ENCODE data around the gene CEBPA.
"Not testable (repeated sequence)": the region's sequence is repeated elsewhere in the genome, so short reads cannot be mapped to it uniquely, and the experiment has no call there.

CEBPA gene

DNA sequence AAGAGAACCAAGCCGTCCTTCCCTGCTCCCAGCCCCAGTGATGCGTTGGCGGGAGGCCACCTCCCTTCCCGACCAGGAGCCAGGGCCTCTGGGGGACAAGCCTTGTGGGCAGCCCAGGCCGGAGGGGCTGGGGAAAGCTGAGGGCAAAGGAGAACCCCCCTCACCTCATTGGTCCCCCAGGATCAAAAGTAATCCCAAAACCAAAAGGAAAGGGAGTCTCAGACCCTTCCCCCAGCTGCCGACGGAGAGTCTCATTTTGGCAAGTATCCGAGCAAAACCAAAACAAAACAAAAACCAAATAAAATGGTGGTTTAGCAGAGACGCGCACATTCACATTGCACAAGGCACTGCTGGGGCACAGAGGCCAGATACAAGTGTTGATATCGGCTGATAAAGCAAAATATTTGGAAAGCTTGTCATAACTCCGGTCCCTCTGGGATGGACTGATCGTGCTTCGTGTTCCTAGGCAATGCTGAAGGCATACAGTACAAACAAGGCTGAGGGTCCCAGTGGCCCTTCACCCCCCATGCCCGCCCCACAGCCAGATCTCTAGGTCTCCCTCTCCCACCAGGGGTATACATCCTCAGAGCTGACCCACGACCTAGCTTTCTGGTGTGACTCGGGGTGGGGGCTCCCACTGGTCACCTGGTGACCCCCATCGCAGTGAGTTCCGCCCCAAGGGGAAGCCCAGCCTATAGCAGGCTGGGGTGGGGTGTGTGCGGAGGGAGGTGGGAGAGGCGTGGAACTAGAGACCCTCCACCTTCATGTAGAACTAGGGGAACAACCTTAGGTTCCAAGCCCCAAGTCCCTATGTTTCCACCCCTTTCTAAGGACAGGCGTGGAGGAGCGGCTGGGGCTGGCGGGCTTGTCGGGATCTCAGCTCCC, 2.1 kb downstream of the CEBPA start:
- DNase-seq (ENCODE audit: low read depth): no peak

DNA sequence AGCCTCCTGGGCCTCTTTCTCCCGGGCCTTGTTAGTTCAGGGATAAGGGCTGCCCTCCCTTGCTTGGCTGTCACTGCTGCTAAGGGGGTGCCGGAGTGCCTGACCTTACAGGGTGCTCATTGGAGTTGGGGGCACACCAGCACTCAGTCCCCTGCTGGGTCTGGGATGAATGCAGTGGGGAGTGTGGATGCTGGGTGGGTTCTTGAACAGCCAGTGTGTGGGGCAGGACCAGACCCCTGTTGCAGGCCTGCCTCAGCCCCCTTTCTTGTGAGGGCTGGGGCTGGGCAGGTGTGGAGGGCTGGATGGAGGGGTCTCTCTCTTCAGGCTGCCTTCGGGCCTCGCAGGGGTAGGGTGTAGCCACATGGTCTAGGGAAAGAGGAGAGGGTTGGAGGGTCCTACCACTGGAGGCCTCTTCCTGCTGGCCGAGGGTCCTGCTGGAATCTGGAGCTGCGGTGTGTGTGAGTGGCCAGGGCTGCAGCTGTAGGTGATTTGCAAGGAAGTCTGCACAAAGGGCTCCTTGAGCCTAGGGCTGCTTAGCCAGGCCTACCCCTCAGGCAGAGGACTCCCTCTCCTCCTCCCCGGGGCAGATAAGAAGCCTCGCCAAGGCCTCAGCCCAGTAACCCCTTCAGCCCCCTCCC, 3.2 kb downstream of the CEBPA start:
- no peak for DNase-seq (ENCODE audit: low read depth)

DNA sequence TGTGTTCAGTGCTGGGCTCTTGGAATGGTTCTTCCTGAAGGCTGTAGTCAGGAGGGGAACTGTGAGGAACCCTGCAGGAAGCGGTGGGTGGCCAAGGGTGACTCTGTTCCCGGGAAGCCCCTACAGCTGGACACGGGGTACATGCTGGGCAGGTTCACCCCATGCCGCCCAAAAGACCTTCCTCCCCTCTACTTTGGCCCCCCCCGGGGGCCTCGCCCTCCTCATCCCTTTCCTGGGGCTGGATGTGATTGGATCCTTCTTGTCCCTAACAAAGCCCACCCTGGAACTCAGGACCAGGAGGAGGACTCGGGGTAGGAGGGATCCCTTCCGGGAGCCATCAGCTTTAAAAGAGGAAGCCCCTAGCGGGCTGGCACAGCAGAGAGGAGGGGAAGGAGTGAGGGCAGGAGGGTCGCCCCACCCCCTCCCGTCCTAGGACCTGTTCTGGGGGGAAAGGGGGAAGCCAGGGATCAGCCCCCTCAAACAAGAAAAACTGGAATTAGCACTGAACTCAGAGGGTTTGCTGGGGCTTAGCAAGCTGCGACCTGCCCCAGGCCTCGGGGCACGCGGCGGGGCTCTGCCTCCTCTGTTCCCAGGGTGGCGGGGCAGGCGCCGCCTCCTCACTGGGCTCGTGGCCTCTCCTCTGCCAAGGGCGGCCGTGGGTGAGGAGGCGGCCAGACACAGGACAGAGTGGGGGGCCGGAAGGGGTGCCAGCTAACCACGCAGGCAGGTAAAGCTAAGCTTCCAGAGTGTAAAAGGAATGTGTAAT, 4.0 kb downstream of the CEBPA start:
- DNase-seq (ENCODE audit: low read depth): no peak

DNA sequence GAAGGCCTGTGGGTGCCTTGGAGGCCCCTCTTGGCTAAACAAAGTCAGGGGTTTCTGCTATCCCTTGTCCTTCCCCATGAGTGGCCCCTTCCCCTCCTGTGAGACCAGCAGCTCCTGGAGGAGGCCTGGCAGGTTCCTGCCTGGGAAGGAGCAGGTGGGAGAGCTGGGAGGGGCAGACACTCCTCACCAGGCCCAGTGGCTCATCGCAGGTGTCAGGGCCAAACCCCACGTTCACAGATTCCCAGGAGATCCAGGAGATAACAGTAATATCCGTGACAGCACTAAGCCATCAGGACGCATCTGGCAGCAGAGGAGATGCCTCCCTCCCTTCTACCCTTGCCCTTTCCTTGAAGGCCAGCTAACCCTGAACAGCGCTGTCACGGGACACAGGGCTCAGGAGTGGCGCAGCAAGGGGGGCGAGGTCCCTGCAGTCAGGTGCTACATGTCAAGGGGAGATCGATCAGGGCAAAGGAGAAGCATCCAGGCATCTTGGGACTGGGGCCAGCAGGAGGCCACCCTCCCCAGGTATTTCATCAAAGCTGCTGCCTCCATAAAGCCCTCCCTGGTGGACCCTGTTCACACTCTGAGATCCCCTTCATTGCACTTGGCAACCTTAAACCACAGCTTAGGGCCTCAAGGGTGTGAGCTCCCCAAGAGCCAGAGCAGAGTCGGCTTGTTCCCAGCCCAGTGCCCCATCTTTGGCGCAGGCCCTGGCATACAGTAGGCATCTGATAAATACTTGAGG, 4.8 kb downstream of the CEBPA start:
- DNase-seq (ENCODE audit: low read depth): no peak

DNA sequence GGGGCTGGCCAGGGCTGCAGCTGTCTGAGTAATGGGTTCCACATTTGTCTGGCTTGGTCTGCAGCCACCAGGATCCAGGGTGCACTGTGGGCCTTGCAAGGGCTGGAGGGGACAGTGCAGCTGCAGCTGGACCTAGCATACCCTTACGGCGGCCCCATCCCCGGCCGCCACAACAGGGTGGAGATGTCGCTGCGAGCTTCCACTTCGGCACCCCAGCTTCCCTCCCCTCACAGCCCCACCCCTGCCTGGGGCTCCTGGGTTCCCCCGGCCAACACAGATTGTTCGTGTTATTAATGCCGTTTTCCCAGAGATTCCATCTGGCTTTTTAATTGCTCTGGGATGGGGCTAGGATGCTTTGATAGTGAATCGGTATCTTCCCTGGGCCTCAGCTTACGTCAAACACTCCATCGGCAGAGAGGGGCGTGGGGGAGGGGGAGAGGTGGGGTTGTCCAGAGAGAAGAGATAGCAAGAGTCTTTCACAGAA, 5.8 kb downstream of the CEBPA start:
- no peak for DNase-seq (ENCODE audit: low read depth)

DNA sequence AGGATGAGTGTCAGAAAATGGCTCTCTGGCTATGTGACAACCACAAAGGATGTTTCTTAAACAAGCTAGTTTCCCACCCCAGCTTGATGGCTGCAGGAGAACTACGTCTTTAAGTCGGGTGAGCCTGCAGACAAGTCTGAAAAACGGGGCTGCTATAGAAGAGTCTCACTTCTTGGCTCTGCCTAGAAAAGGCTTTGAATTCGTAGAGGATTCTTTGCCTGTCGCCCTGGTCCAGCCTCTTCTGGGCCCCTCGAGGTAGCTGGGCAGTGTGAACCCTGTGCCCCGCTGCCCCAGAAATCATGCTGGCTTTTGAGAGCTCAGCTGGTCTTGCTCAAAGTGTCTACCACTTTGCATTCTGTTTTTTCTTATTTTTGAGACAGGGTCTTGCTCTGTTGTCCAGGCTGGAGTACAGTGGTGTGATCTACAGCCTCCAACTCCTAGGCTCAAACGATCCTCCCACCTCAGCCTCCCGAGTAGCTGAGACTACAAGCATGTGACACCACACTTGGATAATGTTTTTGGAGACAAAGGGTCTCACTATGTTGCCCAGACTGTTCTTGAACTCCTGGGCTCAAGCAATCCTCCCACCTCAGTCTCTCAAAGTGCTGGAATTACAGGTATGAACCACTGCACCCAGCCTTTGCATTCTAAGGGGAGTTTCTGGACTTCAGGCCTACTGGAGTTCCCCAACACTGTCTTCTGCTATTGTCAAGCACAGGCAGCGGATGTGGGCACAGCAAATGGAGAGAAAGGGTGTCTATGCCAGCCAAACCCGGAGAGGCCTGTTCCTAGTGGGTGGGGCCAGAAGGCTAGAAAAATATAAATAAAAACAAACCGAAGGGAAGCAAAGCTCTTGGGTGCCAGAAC, 6.5 kb downstream of the CEBPA start:
- no peak for DNase-seq (ENCODE audit: low read depth)

DNA sequence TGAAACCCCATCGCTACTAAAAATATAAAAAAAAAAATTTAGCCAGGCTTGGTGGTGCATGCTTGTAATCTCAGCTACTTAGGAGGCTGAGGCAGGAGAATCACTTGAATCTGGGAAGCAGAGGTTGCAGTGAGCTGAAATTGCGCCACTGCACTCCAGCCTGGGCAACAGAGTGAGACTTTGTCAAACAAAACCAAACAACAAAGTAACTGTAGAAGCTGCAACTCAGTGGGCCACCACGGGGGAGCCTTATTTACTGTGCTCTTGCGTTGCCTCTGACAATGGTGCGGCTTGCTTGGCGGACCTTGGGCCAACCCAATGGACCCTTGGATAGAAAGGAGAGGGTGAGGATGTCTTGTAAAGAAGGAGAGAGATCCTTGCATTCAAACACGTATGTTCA, 7.3 kb downstream of the CEBPA start:
- not testable (repeated sequence) for DNase-seq (ENCODE audit: low read depth)

DNA sequence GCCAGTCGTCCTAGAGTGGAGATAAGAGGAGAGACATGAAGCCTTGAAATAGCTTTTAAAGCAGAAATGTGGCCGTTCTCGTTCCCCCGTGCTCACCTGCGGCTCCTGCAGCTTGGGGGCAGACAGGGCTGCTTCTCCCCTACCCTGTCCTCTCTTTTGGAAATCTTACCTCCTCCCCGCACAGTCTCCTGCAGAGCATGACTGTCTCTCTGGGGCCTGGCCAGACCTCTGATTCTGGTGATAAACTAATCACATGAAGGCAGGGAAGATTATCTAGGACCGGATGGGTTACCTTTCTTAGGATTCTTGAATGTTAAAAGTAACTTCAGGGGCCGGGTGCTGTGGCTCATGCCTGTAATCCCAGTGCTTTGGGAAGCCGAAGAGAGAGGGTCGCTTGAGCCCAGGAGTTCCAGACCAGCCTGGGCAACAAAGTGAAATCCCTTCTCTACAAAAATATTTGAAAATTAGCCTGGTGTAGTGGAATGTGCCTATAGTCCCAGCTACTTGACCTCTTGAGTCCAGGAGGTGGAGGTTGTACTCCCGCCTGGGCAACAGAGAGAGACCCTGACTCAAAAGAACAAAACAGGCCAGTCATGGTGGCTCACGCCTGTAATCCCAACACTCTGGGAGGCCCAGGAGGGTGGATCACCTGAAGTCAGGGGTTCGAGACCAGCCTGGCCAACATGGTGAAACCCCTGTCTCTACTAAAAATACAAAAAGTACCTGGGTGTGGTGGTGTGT, 8.1 kb downstream of the CEBPA start:
- no peak for DNase-seq (ENCODE audit: low read depth)

DNA sequence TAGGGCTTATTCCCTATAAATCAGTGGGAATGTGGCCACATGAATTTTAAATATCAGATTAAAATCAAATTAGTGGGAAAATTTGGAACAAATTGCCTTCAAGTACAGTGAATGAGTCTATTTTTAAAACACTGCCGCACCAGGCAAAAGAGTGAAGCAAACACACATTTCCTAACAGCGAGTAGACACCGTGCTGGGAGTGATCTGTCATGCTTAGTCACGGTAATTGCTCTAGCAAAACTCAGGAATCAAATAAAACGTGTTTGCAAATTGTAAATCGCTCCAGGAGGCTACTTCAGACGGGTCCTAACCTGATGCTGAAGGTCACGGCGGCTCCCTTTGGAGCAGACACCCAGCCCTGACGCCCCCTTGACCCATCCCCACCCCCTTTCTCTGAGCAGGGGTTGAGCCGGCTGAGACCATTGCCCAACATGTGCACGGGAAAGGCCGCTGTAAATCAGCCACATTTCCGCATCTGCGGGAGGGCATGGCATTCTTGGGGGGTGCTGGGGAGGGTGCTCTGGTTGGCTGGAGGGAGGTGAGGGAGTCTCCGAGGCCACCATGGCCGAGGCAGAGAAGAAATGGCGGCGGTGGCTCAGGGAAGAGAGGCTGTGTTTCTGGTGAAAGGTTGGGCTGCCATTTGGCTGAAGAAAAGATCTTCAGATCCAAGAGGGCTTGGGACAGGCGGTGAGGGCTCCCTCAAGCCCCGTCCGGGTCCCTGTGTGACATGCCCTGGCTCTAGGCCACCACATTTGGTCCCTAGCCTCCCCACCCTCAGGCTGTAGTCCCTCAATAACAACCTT, 8.9 kb downstream of the CEBPA start:
- no peak for DNase-seq (ENCODE audit: low read depth)

DNA sequence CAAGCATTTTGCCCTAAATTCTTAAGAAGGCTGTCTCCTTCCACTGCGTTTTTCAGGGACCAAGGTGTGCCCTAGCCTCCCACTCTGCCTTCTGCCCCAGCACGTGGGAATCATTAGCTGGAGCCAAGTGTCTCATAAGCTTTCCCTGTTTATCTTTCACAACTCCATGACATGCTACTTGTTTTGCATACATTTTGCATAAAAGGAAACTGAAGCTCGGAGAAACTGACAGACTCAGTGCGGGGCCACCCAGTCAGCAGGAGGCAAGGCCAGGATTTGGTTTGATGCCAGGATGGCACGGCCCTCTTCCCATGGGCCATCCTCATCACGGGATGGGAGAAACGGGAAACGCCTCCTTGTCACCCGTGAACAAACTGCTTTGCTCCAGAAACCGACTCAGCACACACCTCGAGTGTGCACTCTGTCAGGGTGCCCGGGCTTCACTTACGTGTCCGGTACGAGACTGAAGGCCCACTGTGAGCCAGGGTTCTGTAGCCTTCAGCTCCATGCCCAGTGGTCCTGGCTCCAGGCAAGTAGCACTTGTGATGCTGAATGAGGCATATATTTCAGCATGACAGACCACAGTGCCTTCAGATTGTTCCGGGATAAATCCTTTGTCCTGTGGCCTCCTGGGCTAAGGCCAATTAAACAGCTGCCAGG, 9.6 kb downstream of the CEBPA start:
- DNase-seq (ENCODE audit: low read depth): no peak

DNA sequence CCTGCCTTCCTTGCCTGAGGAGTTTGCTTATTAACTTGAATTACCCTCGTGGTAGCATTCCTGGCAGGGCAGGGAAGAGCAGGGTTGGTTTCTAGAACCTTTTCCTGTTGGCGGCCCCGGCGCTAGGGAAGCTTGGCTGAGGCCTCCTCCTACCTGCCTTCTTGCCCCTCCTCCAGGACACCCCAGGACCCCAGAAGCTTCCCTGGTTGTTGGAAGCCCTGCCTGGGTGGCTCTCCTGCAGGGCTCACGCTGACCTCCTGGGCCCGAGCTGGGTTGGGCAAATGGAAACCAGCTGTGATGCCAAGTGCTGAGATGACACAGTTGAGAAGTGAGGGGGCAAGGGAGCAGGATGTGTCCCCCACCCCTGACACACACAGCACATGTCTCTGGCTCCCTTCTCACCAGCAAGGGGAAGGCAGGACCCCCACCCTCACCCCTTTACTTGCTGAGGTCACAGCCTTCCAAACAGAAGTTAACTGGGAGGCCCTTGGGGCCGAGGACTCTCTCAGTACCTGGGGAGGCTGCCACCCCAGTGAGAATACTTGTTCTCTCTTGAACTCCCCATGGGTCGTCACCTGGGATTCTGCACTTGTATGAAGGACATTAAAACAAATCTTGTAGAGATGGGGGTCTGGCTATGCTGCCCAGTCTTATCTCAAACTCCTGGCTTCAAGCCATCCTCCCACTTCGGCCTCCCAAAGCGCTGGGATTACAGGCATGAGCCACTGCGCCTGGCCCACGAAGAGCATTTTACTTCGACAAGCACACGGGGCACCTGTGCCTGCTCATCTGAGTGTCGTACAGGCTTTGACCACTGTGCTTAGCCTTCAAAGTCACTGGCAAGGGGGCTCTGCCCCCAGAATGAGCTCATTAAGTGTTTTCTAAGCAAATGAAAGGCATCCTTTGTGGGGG, 10.5 kb downstream of the CEBPA start:
- DNase-seq (ENCODE audit: low read depth): no peak

DNA sequence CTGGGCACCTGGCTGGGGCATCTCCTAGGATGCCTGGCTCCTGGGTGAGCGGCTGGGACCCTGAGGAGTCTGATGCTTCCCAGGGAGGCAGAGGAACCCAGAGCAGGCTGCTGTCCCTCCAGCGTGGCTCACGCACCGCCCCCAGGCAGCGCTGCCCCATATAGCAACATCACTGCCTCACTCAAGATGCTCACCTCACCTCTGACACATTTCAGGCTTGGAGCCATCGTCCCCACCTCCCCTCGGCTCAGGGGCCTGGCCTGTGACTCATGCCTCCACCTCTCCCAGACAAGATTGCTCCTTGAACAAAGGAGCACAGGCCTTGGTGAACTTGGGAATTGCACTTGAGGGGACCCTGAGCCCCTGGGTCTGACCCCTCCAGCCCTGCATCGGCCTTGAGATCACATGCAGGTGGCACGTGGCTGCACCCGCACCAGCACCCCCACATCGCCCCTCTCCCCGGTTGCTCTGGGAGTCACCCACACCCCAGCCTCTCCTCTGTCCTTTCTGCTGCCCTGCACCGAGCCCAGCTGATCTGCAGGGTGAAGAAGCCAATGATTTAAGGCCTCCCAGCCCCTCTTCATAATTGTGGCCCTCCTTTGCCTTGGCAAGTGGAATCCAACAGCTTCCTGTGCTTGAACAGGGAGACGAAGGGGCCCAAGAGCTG, 11.2 kb downstream of the CEBPA start:
- no peak for DNase-seq (ENCODE audit: low read depth)

DNA sequence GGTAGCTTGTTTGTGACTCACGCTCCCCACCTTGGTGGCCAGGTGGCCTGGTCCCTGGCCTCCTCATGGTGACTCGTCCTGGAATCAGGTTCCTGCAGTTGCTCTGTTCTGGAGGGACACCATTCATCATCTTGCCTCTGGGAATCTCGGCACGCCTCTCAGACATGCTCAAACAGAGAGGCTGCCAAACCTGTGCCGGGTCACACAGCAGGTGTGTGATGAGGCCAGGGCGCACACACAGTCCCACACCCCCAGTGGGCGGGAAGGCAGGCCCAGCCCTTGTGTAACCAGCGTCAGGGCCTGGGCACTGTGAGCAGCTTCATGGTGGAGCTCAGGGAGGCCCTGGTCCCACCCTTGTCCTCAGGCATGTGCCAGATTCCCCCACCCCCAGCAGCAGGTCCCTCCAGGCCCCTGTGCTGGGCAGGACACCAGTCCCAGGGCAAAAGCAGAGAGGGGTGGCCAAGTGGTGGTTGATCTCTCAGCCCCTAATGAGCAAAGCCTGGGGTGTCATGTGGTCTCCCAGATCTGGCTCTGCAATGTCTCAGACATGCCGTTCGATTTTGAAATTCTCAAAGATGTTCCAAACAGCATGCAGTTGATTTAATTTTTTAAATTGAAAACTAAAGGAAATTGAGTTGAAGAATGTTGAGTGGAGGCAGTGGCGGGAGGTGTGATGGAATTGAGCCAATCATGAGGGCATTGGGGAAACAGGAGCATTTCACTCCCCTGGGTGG, 12.1 kb downstream of the CEBPA start:
- no peak for DNase-seq (ENCODE audit: low read depth)

DNA sequence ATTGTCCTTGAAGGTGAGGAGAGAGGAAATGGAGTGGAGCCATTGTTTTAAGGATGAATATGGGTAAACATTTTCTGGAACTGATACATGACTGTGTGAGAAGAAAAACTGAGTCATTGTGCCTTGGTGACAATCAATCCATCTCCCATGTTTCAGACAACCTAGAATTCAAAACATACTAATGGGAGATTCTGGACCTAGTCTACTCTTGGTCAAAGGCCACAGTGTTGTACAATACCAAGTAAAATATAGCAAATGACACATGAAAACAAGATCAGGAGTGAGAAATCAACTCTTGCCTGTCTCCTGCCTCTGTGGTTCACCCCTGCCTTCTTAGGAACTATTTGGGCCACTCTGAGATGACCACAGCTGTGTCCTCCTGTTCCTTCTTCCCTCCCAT, 13.1 kb downstream of the CEBPA start:
- DNase-seq (ENCODE audit: low read depth): no peak

DNA sequence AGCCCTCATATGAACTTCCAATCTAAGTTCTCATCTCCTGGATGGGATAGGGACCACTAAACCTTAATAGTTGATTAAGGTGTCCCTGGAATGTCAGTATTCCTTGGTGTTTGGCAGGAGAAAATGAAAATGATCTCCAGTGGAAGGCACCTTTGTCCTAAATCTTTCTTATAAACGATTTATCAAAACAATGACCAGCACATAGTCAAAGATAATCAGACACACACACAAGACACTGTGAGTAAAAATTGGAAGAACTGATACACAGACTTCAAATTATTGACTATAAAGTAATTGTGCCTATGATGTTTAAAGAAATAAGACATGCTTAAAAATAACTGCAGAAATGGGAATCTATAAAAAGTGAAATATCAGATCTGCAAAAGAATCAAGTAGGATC, 13.7 kb downstream of the CEBPA start:
- DNase-seq (ENCODE audit: low read depth): no peak

DNA sequence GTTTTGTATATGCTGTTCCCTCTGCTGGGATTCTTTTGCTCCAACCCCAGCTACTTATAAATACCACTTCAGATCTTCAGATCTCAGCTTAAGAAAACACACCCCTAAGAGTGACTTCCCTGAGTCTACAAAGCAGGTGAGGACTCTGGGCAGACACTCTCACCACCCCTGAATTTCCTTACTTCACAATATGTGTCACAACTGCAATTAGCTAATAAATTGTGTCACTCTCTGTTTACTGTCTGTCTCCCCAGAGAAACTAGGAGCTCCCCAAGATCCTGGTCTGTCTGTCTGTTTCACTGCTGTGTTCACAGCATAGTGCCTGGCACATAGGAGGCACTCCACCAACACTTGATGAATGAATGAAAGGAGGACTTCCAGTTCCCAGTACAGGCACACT, 14.4 kb downstream of the CEBPA start:
- DNase-seq (ENCODE audit: low read depth): no peak

DNA sequence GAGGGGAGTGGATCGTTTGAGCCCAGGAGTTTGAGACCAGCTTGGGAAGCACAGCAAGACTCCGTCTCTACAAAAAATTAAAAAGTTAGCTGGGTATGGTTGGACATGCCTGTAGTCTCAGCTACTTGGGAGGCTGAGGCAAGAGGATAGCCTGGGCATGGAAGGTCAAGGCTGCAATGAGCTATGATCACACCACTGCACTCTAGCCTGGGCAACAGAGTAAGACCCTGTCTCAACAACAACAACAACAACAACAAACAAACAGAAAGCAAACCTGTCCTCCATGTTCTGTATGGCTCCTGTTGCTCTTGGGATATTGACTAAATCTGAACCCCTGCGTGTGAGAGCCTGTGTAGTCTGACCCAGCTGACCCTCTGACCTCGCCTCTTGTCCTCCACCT, 14.9 kb downstream of the CEBPA start:
- no peak for DNase-seq (ENCODE audit: low read depth)
